ENCODE data around the gene TEX14.
"Not testable (repeated sequence)": the region's sequence is repeated elsewhere in the genome, so short reads cannot be mapped to it uniquely, and the experiment has no call there.

TEX14 gene

DNA sequence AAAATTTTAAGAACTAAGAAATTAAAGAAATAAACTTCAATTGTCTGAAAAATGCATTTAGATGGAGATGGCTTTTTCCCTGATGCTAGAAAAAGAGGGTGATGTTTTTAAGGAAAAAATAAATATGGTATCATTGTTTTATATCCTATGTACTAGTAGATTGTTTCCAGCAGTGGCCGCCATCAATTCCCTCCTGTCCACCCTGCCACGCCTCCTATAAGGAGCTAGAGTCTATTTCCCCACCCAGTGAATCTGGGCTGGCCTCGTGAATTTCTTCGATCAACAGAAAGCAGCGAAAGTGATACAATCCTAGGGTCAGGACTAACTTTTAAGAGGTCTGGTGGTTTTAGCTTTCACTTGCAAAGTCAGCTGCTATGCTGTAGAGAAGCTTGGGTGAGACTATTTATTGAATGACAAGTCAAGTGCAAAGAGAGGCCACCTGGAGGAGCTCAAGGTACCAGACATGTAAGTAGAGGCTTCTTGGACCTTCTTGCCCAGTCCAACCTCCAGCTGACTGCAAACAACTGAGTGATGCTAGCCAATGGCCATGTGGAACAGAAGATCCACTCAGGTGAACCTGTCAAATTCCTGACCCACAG, 96.6 kb downstream of the TEX14 start:
- DNase-seq (ENCODE audit: low spot score), result no peak

DNA sequence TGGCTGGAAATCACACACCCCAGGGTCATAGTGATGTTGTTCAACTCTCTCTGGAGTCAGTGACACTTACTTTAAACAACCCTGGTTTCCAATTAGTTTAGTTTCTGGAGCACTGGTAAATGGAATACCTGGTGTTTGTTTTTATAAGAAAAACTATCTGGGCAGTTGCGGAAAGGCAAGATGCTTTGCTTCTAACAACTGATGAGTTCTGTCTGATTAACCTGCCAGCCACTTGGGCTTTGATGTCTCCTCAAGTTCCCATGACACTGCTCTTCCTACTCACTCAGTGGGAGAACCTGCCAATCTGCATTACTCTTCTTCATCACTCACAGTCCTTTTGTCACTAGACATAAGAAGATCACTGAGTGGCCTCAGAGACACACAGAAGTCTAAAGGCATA, 98.7 kb downstream of the TEX14 start:
- no peak for DNase-seq (ENCODE audit: low spot score)

DNA sequence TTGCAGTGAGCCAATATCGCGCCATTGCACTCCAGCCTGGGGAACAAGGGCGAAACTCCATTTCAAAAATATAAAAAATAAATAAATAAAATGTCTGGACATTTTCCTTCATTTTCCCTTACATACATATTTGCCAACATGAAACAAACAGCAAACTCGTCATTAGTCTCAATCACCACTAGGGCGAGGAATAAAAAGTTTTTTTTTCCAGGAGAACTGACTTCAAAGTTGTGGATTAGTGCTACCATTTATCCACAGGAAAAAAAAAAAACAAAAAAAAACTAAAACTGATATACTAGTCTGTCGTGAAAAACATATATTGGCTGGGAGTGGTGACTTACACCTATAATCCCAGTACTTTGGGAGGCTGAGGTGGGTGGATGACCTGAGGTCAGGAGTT, 100.4 kb downstream of the TEX14 start:
- no peak for DNase-seq (ENCODE audit: low spot score)

DNA sequence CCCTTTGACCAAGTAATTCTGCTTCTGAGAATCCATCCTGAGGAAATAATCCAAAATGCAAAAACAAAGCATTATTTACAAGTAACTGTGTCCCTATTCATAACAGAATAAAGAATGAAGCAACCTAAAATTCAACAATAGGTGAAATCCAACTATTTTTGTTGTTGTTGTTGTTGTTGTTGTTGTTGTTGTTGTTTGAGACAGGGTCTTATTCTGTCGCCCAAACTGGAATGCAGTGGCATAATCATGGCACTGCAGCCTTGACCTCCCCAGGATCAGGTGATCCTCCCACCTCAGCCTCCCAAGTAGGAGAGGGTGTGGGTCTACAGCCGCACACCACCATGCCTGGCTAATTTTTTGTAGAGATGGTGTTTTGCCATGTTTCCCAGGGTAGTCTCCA, 101.5 kb downstream of the TEX14 start:
- no peak for DNase-seq (ENCODE audit: low spot score)

DNA sequence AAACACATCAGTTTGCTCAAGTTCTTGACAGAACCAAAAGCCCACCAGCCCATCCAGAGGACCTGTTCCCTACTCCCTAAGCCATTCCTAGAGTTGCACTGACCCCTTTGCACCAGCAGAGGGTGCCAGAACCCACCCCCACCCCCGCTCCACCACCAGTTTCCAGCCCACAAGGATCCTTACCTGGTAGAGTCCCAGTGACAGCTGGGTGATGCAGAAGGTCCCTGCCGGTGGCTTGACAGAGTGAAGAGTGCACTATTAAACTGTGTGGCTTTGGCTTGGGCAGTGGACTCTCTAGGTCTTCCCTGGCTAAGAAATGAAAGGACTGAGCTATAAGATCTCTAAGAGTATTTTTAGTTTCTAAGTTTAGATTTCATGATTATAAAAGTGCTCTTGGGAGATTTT, 104.1 kb downstream of the TEX14 start:
- DNase-seq (ENCODE audit: low spot score), result peak; percentile 75

DNA sequence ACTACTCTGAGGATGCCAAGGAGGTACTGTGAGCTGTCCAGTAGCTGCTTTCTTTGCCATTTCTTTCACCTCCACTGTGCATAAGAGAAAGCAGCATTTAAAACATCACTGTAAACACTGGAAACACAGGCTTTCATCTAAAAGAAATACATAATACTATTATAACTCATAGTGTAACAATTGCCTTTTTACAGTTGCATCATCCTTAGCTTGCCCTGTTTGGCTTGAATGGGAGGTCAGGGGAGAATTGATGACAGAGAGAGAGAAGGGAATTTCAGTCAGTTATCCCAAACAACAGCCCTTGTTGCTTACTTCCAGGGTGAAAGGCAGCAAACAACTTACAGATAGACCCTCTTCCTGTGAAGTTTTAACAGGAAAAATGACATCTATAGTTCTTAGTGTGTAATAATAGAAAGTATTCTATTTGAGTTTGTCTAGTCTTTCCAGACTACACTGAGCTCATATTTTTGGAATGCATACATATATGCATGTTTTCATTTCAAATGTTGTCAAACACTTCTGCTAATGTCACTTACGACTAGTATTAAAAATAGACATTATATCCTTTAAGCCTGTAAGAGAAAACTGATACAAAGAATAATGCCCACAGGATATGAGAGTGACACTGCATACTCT, 105.7 kb downstream of the TEX14 start:
- DNase-seq (ENCODE audit: low spot score), result no peak

DNA sequence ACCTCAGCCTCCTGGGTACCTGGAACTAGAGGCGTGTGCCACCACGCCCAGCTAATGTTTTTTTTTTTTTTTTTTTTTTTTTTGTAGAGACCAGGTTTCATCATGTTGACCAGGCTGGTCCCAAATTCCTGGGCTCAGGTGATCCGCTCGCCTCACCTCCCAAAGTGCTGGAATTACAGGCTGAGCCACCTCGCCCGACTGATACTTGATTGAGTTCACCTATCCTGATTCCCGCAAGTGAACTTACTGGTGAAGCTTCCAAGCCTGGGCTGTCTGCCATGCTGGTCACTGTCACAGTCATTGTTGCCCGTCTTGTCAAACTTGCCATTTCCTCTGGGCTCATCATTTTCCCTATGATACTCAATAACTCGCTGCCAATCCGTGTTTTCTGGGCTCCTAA, 106.3 kb downstream of the TEX14 start:
- DNase-seq (ENCODE audit: low spot score), result no peak

DNA sequence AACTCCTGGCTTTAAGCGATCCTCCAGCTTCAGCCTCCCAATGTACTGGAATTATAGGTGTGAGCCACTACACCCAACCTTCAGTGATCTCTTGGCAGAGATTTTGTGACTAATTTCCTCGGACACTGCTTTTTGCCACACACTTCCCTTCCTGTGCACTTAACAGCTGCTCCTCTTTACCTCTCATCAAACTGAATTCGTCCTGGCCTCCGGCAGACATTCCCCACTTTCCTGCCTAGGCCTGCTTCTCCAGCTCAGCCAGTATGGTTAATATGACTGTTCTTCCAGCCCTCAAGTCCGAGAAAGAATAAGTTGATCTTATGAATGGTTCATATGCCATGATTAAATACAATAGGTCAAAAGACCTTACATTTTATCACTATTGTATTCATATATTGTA, 108.4 kb downstream of the TEX14 start:
- DNase-seq (ENCODE audit: low spot score), result no peak

DNA sequence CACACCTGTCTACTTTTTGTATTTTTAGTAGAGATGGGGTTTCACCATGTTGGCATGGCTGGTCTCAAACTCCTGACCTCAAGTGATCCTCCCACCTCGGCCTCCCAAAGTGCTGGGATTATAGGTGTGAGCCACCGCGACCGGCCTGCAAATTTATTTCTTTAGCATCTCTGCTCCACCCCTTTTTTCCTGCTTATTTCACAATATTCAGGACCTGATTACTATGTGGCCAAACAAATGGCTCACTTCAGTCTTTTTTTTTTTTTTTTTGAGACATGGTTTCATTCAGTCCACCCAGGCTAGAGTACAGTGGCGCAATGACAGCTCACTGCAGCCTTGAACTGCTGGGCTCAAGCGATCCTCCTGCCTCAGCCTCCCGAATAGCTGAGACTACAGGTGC, 109.1 kb downstream of the TEX14 start:
- not testable (repeated sequence) for DNase-seq (ENCODE audit: low spot score)

DNA sequence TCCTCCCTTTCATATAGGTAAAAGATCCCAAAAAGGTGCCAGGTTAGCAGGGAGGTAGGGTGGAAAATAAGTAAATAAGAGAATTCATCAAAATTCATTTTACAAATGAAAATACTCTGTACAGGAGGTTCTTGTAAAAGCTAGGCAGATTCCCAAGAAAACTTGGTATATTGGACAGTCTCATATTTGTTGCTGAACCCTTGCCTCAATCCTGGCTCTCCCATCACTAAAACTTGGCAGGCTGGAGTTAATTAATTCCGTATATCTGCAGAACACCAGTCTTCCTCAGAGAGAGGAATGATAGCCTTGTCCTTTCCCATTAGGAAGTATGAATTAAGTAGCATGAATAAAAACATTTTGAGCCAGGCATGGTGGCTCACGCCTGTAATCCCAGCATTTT, 111.2 kb downstream of the TEX14 start:
- DNase-seq (ENCODE audit: low spot score), result no peak

DNA sequence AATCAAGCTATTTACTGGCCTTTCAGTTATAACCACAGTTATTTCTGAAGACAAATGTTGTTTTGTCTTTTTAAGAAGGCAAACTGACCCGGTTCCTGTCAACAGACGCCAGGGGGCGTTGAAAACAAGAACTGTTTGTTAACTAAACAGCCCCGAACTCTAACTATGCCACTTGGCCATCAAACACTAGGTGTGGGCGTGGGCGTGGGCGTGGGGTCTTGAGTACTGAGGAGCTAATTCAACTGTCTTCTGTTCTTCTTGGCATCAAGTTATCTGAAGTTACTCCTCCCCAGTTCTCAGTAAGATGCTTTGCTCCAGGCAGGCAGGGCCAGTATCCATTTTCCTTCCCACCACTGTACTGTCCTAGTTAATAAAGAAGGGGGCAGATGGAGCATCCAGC, 114.1 kb downstream of the TEX14 start:
- peak; percentile 39 for DNase-seq (ENCODE audit: low spot score)

DNA sequence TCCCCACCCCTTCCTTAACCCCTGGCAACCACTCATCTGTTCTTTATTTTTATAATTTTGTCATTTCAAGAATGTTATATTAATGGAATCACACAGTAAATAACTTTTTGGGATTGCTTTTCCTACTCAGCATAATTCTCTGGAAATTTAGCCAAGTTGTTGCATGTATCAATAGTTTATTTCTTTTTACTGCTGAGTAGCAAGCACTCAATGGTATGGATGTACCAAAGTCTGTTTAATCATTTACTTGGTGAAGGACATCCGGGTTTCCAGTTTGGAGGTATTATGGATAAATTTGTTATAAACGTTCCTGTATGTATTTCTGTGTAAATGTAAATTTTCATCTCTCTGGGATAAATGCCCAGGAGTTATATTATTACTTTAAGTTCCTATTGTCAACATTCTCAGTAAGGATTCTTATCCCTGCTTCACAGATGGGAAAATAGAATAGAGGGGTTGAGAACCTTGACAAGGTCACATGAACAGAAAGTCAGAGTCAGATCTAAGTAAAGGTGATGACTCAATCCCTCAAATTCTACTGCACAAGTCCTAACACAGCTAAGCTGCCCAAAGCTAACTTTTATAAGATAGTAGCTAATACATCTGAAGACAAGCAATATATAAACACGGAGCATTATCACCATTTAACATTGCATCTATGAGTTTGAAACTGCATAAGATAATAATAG, 115.0 kb downstream of the TEX14 start:
- no peak for DNase-seq (ENCODE audit: low spot score)

DNA sequence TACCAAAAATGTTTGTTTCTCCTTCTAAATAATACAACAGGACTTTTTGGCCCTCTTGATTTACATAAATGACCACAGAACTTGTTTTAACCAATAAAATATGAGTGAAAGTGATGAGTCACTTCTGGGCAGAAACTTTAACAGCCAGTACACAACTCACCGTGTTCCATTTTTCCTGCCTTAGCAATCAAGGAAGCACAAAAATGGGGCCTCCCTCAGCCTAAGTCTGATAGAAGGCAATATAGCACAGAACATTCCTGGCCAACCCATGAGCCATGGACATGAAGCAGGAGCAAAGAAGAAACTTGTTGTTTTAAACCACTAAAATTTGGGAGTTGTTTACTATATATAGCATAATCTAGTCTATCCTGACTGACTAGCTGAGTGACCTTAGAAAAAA, 116.3 kb downstream of the TEX14 start:
- peak; percentile 43 for DNase-seq (ENCODE audit: low spot score)

DNA sequence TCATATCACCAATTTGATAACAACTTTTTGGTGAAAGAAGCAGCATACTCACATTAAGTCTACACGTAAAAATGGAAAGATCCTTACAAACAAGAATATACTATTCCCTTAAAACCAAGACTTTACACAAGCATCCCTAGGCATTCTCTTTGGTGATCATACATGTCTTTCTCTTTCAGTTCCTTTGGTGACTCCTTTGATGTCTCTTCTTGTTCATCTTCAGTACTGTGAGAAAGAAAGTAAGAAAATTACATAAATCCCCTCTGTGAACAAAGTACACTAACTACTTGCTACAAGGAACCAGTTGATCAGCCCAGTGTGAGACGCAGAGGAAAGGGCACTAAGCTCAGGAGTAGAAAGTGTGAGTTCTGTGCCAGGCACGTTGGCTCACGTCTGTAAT, 117.8 kb downstream of the TEX14 start:
- DNase-seq (ENCODE audit: low spot score), result no peak

DNA sequence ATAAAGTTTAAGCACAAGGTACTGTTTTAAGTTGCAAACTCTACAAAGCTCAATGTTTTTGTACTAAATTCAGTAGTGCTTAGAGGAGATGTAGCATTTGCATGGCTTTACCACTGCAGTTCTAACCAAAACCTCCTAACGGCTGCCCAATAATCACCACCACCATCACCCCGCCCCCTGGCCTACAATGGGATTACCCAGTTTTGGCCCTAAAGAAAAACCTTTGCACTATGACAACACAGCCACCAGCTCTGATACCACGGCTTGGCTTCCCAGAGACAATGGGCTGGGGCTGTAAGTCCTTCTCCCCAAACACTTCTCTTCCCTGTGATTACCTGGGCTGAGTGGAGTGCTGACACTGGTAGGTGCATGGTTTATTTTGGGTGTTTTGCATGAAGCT, 119.0 kb downstream of the TEX14 start:
- DNase-seq (ENCODE audit: low spot score), result no peak

DNA sequence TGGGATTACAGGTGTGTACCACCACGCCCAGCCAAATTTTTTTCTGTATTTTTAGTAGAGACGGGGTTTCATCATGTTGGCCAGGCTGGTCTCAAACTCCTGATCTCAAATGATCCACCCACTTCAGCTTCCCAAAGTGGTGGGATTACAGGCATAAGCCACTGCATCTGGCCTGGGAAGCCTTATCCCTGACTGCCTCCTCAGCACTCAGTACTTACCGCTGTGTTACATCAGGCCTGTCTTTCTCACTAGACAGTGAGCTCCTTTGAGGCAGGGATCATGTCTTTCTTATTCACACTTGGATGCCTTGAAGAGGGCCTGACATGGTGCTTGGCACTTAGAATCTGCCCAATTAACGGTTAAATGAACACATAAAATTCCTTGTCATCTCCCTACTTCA, 121.1 kb downstream of the TEX14 start:
- DNase-seq (ENCODE audit: low spot score), result no peak

DNA sequence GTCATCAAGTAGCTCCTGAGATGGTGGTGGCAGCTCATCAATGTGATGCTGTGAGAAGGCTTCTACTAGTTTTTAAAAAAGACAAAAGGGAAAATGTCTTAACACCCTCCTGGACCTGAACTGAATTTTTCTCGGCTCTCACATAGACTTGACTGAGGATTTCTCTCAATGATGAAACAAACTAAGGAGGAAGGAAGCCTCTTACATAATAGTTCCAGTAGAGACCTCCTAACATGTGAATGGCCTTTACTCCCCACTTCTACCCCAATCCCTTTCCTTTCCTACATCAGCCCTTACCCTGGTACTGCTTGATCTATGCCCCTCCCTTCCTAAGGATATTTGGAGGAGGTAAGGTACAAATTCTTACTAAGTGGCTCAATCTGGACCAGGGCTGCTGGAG, 122.6 kb downstream of the TEX14 start:
- DNase-seq (ENCODE audit: low spot score), result no peak

DNA sequence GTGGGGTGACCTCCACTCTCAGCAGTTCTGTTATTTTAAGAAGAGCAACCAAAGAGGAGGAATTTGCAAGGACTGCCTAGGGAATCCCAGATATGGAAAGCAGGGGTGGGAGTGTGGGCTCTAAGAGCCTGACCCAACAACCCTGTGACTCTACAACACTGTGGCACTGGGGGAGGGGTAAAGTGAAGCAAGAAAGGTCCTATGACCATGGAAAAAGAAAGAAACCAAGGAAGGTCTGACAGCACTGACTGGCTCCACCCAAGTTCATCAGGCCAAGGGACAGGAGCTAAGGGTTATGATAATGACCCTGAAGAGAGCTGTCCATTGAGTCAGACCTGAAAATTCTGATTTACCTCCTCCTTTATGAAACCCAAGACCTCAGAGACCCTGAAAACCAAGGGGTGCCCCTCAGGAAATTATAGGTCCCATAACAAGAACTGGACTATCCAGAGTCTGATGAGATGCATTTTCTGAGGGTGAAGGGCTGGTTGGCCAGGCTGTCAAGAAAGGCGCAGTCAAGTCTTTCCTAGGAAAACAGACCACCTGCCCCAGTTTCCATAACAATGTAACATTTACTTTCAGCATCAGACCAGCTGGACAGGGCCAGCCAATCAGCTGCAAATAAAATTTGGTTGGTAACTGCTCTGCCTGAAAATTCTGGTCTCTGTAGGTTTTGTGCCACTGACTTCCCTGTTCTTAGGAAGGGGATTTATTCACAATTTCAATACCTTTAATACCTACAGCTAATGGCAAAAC, 123.6 kb downstream of the TEX14 start:
- no peak for DNase-seq (ENCODE audit: low spot score)

DNA sequence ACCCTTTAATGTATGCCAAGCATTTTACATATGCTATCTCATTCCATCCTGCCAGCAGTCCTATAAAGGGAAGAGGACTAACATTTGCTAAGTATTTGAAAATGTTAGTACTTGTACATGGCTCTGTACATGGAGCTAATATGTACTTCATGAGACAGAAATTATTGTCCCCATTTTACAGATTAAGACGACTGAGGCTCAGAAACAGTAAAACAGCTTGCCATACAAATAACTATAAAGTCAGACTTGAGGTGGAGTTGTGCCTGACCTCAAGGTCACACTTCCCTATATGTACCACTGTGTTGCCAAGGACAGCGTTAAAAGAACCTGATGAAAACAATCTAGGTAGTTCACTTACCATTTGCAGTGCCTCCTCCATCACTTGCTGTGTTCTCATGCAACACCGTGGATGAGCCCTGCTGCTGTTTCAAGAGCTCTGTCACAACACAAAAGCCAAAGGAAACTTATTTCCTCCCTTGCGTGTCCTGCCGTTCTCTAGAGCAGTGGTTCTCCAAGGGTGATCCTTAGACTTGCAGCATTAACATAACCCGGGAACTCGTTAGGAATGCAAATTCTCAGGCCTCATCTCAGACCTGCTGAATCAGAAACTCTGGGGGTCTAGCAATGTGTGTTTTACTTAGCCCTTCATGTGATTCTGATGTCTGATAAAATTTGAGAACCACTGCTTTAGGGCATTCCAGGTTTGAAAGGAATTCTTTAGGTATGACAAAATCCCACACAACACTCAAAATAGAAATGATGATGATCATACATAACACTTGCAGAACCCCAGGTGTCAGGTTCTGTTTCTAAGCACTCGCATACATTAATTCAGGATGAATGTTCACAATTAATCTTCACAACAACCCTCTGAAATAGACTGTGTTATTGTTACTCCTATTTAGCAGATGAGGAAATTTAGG, 126.2 kb downstream of the TEX14 start:
- DNase-seq (ENCODE audit: low spot score), result no peak

DNA sequence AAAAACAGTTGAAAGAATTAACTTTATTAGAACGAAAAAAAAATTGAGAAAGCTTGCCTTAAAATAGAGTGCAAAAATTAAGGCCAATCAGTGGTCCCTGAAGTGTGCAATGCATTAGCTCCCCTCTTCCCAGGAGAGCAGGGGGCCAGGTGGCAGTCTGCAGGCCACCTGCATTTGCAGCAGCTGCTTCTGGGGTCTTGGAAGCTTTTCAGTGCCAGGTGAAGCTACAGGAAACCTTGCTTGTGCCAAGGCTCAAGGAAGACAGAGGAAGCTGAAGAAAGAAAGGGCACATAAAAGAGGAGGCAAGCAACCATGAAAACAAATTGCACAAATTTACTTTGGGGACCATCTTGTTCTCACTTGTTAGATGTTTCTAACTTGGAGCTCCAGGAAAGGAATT, 126.9 kb downstream of the TEX14 start:
- no peak for DNase-seq (ENCODE audit: low spot score)

DNA sequence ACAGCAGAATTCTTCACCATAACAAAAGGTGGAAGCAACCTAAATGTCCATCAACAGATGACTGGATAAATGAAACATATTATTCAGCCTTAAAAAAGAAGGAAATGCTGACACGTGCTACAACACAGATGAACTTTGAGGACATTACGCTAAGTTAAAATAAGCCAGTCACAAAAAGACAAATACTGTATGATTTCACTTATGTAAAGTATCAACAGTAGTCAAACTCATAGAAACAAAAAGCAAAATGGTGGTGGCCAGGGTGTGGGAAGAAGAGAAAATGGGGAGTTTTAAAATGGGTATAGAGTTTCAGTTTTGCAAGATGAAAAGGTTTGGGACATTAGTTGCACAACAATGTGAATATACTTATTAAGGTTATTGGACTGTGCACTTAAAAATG, 127.6 kb downstream of the TEX14 start:
- no peak for DNase-seq (ENCODE audit: low spot score)

DNA sequence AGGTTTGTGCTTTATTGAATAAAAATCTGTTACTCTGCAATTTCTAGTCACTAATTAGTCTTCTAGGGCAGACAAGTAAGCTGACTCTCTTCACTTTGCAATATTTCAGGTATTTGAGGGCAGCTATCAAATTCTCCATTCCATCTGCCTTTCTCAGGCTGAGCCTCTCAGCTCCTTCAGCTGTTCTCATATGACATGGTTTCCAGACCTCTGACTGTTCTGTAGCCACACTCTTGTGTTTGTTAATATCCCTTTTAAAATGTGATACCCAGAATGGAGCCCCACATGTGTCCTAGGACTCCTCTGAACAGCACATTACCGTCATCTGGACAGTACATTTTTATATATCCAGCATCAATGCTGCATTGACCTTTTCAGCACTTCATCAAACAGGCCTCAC, 131.3 kb downstream of the TEX14 start:
- no peak for DNase-seq (ENCODE audit: low spot score)
